BLaER1 (cell line): ENCODE data around the gene SOAT1.
A peak's percentile ranks its signal among the peaks of the same experiment; 100 is the strongest.
"Not testable (repeated sequence)": the region's sequence is repeated elsewhere in the genome, so short reads cannot be mapped to it uniquely, and the experiment has no call there.

Source experiments
- H3K27ac ChIP-seq: shearing (Covaris generic); formaldehyde crosslinking; 2 replicates; pipeline ENCODE4 v1.8.1; 2022
- H3K27me3 ChIP-seq: shearing (Covaris generic); formaldehyde crosslinking; 2 replicates; pipeline ENCODE4 v1.8.1; 2022
- H3K36me3 ChIP-seq: shearing (Covaris generic); formaldehyde crosslinking; 2 replicates; pipeline ENCODE4 v1.8.1; 2022
- H3K4me1 ChIP-seq: shearing (Covaris generic); formaldehyde crosslinking; 2 replicates; pipeline ENCODE4 v1.8.1; 2022
- H3K4me2 ChIP-seq: shearing (Covaris generic); formaldehyde crosslinking; 2 replicates; pipeline ENCODE4 v1.8.1; 2022
- H3K4me3 ChIP-seq: shearing (Covaris generic); formaldehyde crosslinking; 2 replicates; pipeline ENCODE4 v1.8.1; 2022
- H3K9ac ChIP-seq: shearing (Covaris generic); formaldehyde crosslinking; 2 replicates; pipeline ENCODE4 v1.8.1; 2022
- H3K9me3 ChIP-seq: shearing (Covaris generic); formaldehyde crosslinking; 2 replicates; pipeline ENCODE4 v1.8.1; 2022
- H4K20me1 ChIP-seq: shearing (Covaris generic); formaldehyde crosslinking; 2 replicates; pipeline ENCODE4 v1.8.1; 2022
- Cebpa-rat ChIP-seq: shearing (Covaris generic); IDR thresholded peaks from 2 replicates; pipeline ENCODE4 v1.8.1; 2022

Gene SOAT1

GRCh38 chr1:179341943-179342547 is 48.4 kb downstream of the SOAT1 start:
- no peaks in the 10 kb centered on the region for H3K9me3 ChIP-seq
- no peak overlapping the region for H3K27ac ChIP-seq
- no peak overlapping the region for H3K4me3 ChIP-seq
- no peak overlapping the region for H3K9ac ChIP-seq
- H3K4me1 ChIP-seq = no peaks in the 10 kb centered on the region
- no peaks in the 10 kb centered on the region for H3K27me3 ChIP-seq
- H3K4me2 ChIP-seq = no peak overlapping the region
- peaks cover 75% of the 10 kb centered on the region for H3K36me3 ChIP-seq
- TF ChIP-seq Cebpa-rat = no peak
- H4K20me1 ChIP-seq = no peaks in the 10 kb centered on the region

- Histone ChIP-seq H4K20me1 (no peaks in the 10 kb centered on the region), H3K9ac (no peak overlapping the region), H3K36me3 (peaks cover 75% of the 10 kb centered on the region), H3K27ac (no peak overlapping the region), H3K4me2 (no peak overlapping the region), H3K9me3 (no peaks in the 10 kb centered on the region), H3K27me3 (no peaks in the 10 kb centered on the region), H3K4me1 (no peaks in the 10 kb centered on the region), H3K4me3 (no peak overlapping the region)
- no peak for TF ChIP-seq Cebpa-rat
Measured at GRCh38 chr1:179342740-179343404, 49.3 kb downstream of the SOAT1 start.

GRCh38 chr1:179351281-179351680 is 57.7 kb downstream of the SOAT1 start:
- TF ChIP-seq Cebpa-rat = no peak
- H3K27me3 ChIP-seq = no peaks in the 10 kb centered on the region
- H3K4me1 ChIP-seq = no peaks in the 10 kb centered on the region
- H3K27ac ChIP-seq = no peak overlapping the region
- H4K20me1 ChIP-seq = no peaks in the 10 kb centered on the region
- no peak overlapping the region for H3K9ac ChIP-seq
- no peaks in the 10 kb centered on the region for H3K9me3 ChIP-seq
- no peak overlapping the region for H3K4me3 ChIP-seq
- H3K36me3 ChIP-seq = peaks cover 52% of the 10 kb centered on the region
- no peak overlapping the region for H3K4me2 ChIP-seq

- no peak overlapping the region for H3K4me2 ChIP-seq
- TF ChIP-seq Cebpa-rat = no peak
- H3K4me3 ChIP-seq = no peak overlapping the region
- H3K36me3 ChIP-seq = peaks cover 45% of the 10 kb centered on the region
- H3K27me3 ChIP-seq = no peaks in the 10 kb centered on the region
- H3K4me1 ChIP-seq = no peaks in the 10 kb centered on the region
- H3K27ac ChIP-seq = no peak overlapping the region
- no peaks in the 10 kb centered on the region for H3K9me3 ChIP-seq
- H3K9ac ChIP-seq = no peak overlapping the region
- H4K20me1 ChIP-seq = no peaks in the 10 kb centered on the region
Measured at GRCh38 chr1:179352236-179352635, 58.6 kb downstream of the SOAT1 start.

GRCh38 chr1:179353546-179353945 is 59.9 kb downstream of the SOAT1 start:
- no peak overlapping the region for H3K9ac ChIP-seq

GRCh38 chr1:179361631-179362030 is 68.0 kb downstream of the SOAT1 start:
- peaks cover 11% of the 10 kb centered on the region for H3K4me1 ChIP-seq
- not testable (repeated sequence) for H3K4me3 ChIP-seq, H3K27ac ChIP-seq, H4K20me1 ChIP-seq, H3K9me3 ChIP-seq, H3K36me3 ChIP-seq, H3K27me3 ChIP-seq, H3K9ac ChIP-seq
- H3K4me2 ChIP-seq = 0 out of 2 replicates have a peak overlapping the region, but pooled peaks have one; percentile 24

More at GRCh38 chr1:179353546-179353945, 59.9 kb downstream of the SOAT1 start:
- no peaks in the 10 kb centered on the region for H4K20me1 ChIP-seq
- H3K27me3 ChIP-seq = no peaks in the 10 kb centered on the region
- no peak overlapping the region for H3K4me2 ChIP-seq
- peaks cover 34% of the 10 kb centered on the region for H3K36me3 ChIP-seq
- no peak overlapping the region for H3K4me3 ChIP-seq
- no peak for TF ChIP-seq Cebpa-rat
- no peak overlapping the region for H3K27ac ChIP-seq
- no peaks in the 10 kb centered on the region for H3K9me3 ChIP-seq
- H3K4me1 ChIP-seq = no peaks in the 10 kb centered on the region

- H3K4me3 ChIP-seq = peak within 1 kb of the TSS; percentile 80
- no peaks in the 10 kb centered on the region for H4K20me1 ChIP-seq
- H3K36me3 ChIP-seq = no peaks in the 10 kb centered on the region
- TF ChIP-seq Cebpa-rat = no peak
- no peaks in the 10 kb centered on the region for H3K27me3 ChIP-seq
- H3K4me2 ChIP-seq = peak within 1 kb of the TSS; percentile 80
- H3K9me3 ChIP-seq = no peaks in the 10 kb centered on the region
- peaks cover 13% of the 10 kb centered on the region for H3K4me1 ChIP-seq
- H3K9ac ChIP-seq = peak within 1 kb of the TSS; percentile 84
- peak within 1 kb of the TSS; percentile 91 for H3K27ac ChIP-seq
Measured at GRCh38 chr1:179365342-179366092, 71.9 kb downstream of the SOAT1 start, which contains the start of gene AXDND1. TSS of gene AXDND1 (plus strand) at chr1:179365971. CDS start at chr1:179366510, 539 bp downstream.

GRCh38 chr1:179366093-179366800 is 72.7 kb downstream of the SOAT1 start:
- no peaks in the 10 kb centered on the region for H3K36me3 ChIP-seq
- H3K4me1 ChIP-seq = peaks cover 13% of the 10 kb centered on the region
- H3K9ac ChIP-seq = peak overlapping the region; percentile 84
- TF ChIP-seq Cebpa-rat = no peak
- no peaks in the 10 kb centered on the region for H3K27me3 ChIP-seq
- H3K9me3 ChIP-seq = no peaks in the 10 kb centered on the region
- peak overlapping the region; percentile 80 for H3K4me2 ChIP-seq
- H3K27ac ChIP-seq = peak overlapping the region; percentile 91
- peak overlapping the region; percentile 80 for H3K4me3 ChIP-seq
- no peaks in the 10 kb centered on the region for H4K20me1 ChIP-seq

GRCh38 chr1:179369751-179370341 is 76.2 kb downstream of the SOAT1 start:
- H3K9ac ChIP-seq = no peak overlapping the region
- no peaks in the 10 kb centered on the region for H3K27me3 ChIP-seq
- H3K27ac ChIP-seq = no peak overlapping the region
- no peaks in the 10 kb centered on the region for H4K20me1 ChIP-seq
- peaks cover 10% of the 10 kb centered on the region for H3K4me1 ChIP-seq
- no peak overlapping the region for H3K4me2 ChIP-seq
- no peak overlapping the region for H3K4me3 ChIP-seq
- no peaks in the 10 kb centered on the region for H3K9me3 ChIP-seq
- H3K36me3 ChIP-seq = no peaks in the 10 kb centered on the region
- TF ChIP-seq Cebpa-rat = no peak
